Mesendoderm (in vitro differentiated cells): ENCODE data around the gene RBMS3.

Experiments
- DNase-seq: peaks from one replicate; pipeline ENCODE4 v3.0.0; 2013
- H2AK5ac ChIP-seq: 2 replicates; pipeline ENCODE4 v1.6.1; 2013; ENCODE audit warnings: low read length, inconsistent platforms
- H2BK120ac ChIP-seq: 2 replicates; pipeline ENCODE4 v1.6.1; 2013; ENCODE audit warnings: low read depth, mild to moderate bottlenecking, low read length, moderate library complexity, mixed read lengths
- H2BK15ac ChIP-seq: replicated peaks from 2 replicates; pipeline ENCODE4 v1.6.1; 2013; ENCODE audit warnings: low read depth, mild to moderate bottlenecking, moderate library complexity
- H2BK5ac ChIP-seq: 2 replicates; pipeline ENCODE4 v1.6.1; 2013; ENCODE audit warnings: low read length, inconsistent platforms
- H3K18ac ChIP-seq: 2 replicates; pipeline ENCODE4 v1.6.1; 2013; ENCODE audit warnings: mild to moderate bottlenecking, low read length, mixed read lengths
- H3K23ac ChIP-seq: one replicate; pipeline ENCODE4 v1.6.1; 2013; ENCODE audit warnings: low read length
- H3K27ac ChIP-seq: 2 replicates; pipeline ENCODE4 v1.5.1; 2013; ENCODE audit warnings: low read depth, mild to moderate bottlenecking, inconsistent platforms, low read length, moderate library complexity
- H3K27me3 ChIP-seq: 2 replicates; pipeline ENCODE4 v1.6.1; 2013; ENCODE audit warnings: low read length, control low read depth, mild to moderate bottlenecking, inconsistent platforms; ENCODE audit not compliant: insufficient read depth, poor library complexity
- H3K36me3 ChIP-seq: 2 replicates; pipeline ENCODE4 v1.6.1; 2013; ENCODE audit warnings: low read length, inconsistent platforms; ENCODE audit not compliant: control insufficient read depth, insufficient read depth
- H3K4ac ChIP-seq: one replicate; pipeline ENCODE4 v1.6.1; 2013; ENCODE audit warnings: low read depth, mild to moderate bottlenecking, low read length, moderate library complexity
- H3K4me1 ChIP-seq: 2 replicates; pipeline ENCODE4 v1.6.1; 2013; ENCODE audit warnings: low read depth, low read length, inconsistent platforms; ENCODE audit not compliant: control insufficient read depth
- H3K4me2 ChIP-seq: 2 replicates; pipeline ENCODE4 v1.6.1; 2013; ENCODE audit warnings: low read length
- H3K4me3 ChIP-seq: 2 replicates; pipeline ENCODE4 v1.5.1; 2013; ENCODE audit warnings: mild to moderate bottlenecking, low read length
- H3K56ac ChIP-seq: one replicate; pipeline ENCODE4 v1.6.1; 2013; ENCODE audit warnings: low read length
- H3K79me1 ChIP-seq: 2 replicates; pipeline ENCODE4 v1.6.1; 2013; ENCODE audit warnings: low read length, inconsistent platforms
- H3K79me2 ChIP-seq: 2 replicates; pipeline ENCODE4 v1.6.1; 2013; ENCODE audit warnings: mild to moderate bottlenecking, low read length; ENCODE audit not compliant: control insufficient read depth, insufficient read depth
- H3K9ac ChIP-seq: 2 replicates; pipeline ENCODE4 v1.6.1; 2013; ENCODE audit warnings: low read length, inconsistent platforms
- H4K5ac ChIP-seq: one replicate; pipeline ENCODE4 v1.6.1; 2013; ENCODE audit warnings: low read length
- H4K8ac ChIP-seq: one replicate; pipeline ENCODE4 v1.6.1; 2013; ENCODE audit warnings: low read depth, mild to moderate bottlenecking, control low read depth, low read length, moderate library complexity
- WGBS: extraction: QIAGEN DNeasy Blood & Tissue Kit; methylation state at CpG from one replicate; pipeline ENCODE4 v1.1.7; 2013; ENCODE audit warnings: low lambda C conversion rate, missing lambda C conversion rate; ENCODE audit not compliant: insufficient coverage; ENCODE audit errors: extremely low coverage; 5-methylcytosine and 5-hydroxymethylcytosine counted together

The RBMS3 gene

GRCh38 chr3:29952431-29952830 lies 671.6 kb downstream of the RBMS3 start:
- H3K4ac ChIP-seq, result no peak overlapping the region
- H3K56ac ChIP-seq, result no peak overlapping the region
- H2BK5ac ChIP-seq, result no peak overlapping the region
- WGBS, result no CpG with 5 or more reads among the region's 1 CpG
- no peak overlapping the region for H4K8ac ChIP-seq
- H3K79me2 ChIP-seq, result no peaks in the 10 kb centered on the region
- H3K27ac ChIP-seq, result no peak overlapping the region
- no peaks in the 10 kb centered on the region for H3K36me3 ChIP-seq
- no peak overlapping the region for H3K18ac ChIP-seq
- no peak overlapping the region for H3K23ac ChIP-seq
- no peak for DNase-seq
- no peaks in the 10 kb centered on the region for H3K79me1 ChIP-seq
- H3K9ac ChIP-seq, result no peak overlapping the region
- H3K4me1 ChIP-seq, result no peaks in the 10 kb centered on the region
- H2BK15ac ChIP-seq, result no peak overlapping the region
- H3K4me3 ChIP-seq, result no peak overlapping the region
- no peak overlapping the region for H2AK5ac ChIP-seq
- no peak overlapping the region for H2BK120ac ChIP-seq
- no peak overlapping the region for H4K5ac ChIP-seq
- H3K27me3 ChIP-seq, result no peaks in the 10 kb centered on the region
- H3K4me2 ChIP-seq, result no peak overlapping the region

GRCh38 chr3:29955413-29955812 lies 674.5 kb downstream of the RBMS3 start:
- Histone ChIP-seq H3K79me2 (no peaks in the 10 kb centered on the region), H3K79me1 (no peaks in the 10 kb centered on the region), H3K27ac (no peak overlapping the region), H2BK120ac (no peak overlapping the region), H3K23ac (no peak overlapping the region), H3K18ac (no peak overlapping the region), H2BK5ac (no peak overlapping the region), H3K36me3 (no peaks in the 10 kb centered on the region), H4K8ac (no peak overlapping the region), H3K56ac (no peak overlapping the region), H3K4me3 (no peak overlapping the region), H3K9ac (no peak overlapping the region), H4K5ac (no peak overlapping the region), H3K4ac (no peak overlapping the region), H3K4me1 (no peaks in the 10 kb centered on the region), H3K27me3 (no peaks in the 10 kb centered on the region), H3K4me2 (no peak overlapping the region), H2AK5ac (no peak overlapping the region), H2BK15ac (no peak overlapping the region)
- DNase-seq, result no peak
- WGBS, result no CpG with 5 or more reads among the region's 1 CpG

DNA sequence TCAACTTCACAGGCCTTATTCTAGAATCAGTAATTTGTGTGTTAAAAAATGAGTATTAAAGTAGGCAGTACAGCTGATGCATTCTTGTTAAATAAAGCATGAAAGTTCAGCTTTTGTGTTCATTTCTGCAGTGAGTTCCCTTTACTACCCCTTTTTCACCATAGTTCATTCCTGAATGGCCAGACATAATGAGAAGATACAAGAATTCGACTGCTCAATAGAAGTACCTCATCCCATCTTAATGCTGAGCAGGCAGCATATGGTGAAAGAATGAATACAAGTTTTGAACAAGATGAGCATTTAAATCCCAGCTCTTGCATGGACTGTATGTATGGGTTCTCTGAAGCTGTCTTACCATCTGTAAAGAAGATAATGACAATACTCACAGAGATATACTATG lies 677.9 kb downstream of the RBMS3 start:
- no peak overlapping the region for H3K4me2 ChIP-seq
- no peak overlapping the region for H3K56ac ChIP-seq
- no peak overlapping the region for H3K18ac ChIP-seq
- no peak overlapping the region for H3K9ac ChIP-seq
- no peaks in the 10 kb centered on the region for H3K79me1 ChIP-seq
- H2BK120ac ChIP-seq, result no peak overlapping the region
- no peaks in the 10 kb centered on the region for H3K79me2 ChIP-seq
- H3K4ac ChIP-seq, result no peak overlapping the region
- H3K23ac ChIP-seq, result no peak overlapping the region
- no peak overlapping the region for H4K5ac ChIP-seq
- H2AK5ac ChIP-seq, result no peak overlapping the region
- no peak overlapping the region for H2BK5ac ChIP-seq
- no peak overlapping the region for H3K4me3 ChIP-seq
- H4K8ac ChIP-seq, result no peak overlapping the region
- WGBS, result no CpG with 5 or more reads among the region's 1 CpG
- no peak for DNase-seq
- no peaks in the 10 kb centered on the region for H3K27me3 ChIP-seq
- H3K27ac ChIP-seq, result no peak overlapping the region
- no peak overlapping the region for H2BK15ac ChIP-seq
- H3K36me3 ChIP-seq, result no peaks in the 10 kb centered on the region
- no peaks in the 10 kb centered on the region for H3K4me1 ChIP-seq

DNA sequence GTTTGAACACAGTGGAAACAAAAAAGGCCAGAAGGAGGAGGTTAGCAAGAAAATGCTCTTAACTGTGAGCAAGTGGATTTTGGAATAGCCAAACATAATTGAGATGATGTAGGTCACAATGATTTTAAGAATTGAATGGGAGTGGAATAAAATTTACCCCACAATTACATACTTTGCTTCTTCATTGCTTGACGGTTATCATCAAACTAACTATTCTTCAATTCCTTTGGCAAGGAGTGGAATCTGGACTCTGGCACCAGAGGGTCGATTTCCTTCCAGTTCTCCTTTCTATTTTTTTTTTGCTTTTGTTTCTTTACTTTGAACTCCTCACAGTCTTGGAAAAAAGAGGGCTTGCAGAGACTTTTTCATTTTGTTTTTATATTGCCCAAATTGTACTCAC lies 691.0 kb downstream of the RBMS3 start:
- Histone ChIP-seq H3K36me3 (no peaks in the 10 kb centered on the region), H4K8ac (peak overlapping the region; percentile 28), H3K79me2 (no peaks in the 10 kb centered on the region), H3K4me3 (no peak overlapping the region), H3K4me2 (no peak overlapping the region), H3K56ac (no peak overlapping the region), H3K79me1 (no peaks in the 10 kb centered on the region), H2BK120ac (no peak overlapping the region), H2BK15ac (no peak overlapping the region), H3K9ac (no peak overlapping the region), H3K23ac (no peak overlapping the region), H3K4ac (no peak overlapping the region), H3K18ac (no peak overlapping the region), H2BK5ac (no peak overlapping the region), H4K5ac (no peak overlapping the region), H3K27ac (no peak overlapping the region), H3K4me1 (no peaks in the 10 kb centered on the region), H3K27me3 (no peaks in the 10 kb centered on the region), H2AK5ac (no peak overlapping the region)
- DNase-seq, result no peak
- WGBS, result no CpG with 5 or more reads among the region's 2 CpGs

DNA sequence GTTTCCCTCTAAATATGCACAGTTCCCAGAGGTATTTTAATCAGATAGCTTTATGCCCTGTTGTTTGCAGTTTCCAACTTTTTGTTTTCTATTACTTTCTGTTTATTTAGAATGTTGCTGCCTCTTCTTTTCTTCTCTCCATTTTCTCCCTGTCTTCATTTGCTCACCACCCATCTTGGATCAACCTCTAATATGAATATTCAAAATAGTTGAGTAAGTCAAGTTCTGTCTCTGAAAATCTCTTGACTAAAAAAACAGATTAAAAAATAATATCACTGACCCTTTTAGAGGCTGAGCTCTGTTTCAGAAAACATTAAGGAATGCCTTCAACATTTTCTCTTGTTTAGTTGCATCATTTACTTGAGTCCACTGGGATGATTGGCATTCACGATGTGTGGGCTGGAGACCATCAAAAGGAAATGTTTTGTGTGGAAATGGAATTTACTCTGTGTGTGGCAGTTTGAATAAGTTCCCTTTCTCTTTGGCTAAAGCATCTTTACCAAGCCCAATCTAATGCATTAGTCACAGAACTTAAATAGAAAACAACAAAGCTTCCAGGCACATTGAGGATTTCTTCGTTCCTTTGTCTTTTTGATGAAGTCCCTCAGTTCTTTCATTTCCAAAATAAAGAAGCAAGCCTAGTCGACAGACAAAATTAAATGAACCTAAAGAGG lies 691.6 kb downstream of the RBMS3 start:
- Histone ChIP-seq H3K79me2 (no peaks in the 10 kb centered on the region), H3K56ac (no peak overlapping the region), H3K27ac (no peak overlapping the region)

GRCh38 chr3:29973763-29974162 lies 692.9 kb downstream of the RBMS3 start:
- no peak for DNase-seq
- no peak overlapping the region for H3K9ac ChIP-seq
- H2BK120ac ChIP-seq, result no peak overlapping the region
- H3K27ac ChIP-seq, result no peak overlapping the region
- H3K23ac ChIP-seq, result no peak overlapping the region
- no CpG with 5 or more reads among the region's 1 CpG for WGBS
- no peak overlapping the region for H3K56ac ChIP-seq
- H2AK5ac ChIP-seq, result no peak overlapping the region
- H4K8ac ChIP-seq, result no peak overlapping the region
- no peaks in the 10 kb centered on the region for H3K79me2 ChIP-seq
- H2BK15ac ChIP-seq, result no peak overlapping the region
- no peak overlapping the region for H3K4ac ChIP-seq
- H3K4me1 ChIP-seq, result no peaks in the 10 kb centered on the region
- H3K27me3 ChIP-seq, result no peaks in the 10 kb centered on the region
- no peak overlapping the region for H4K5ac ChIP-seq
- no peak overlapping the region for H3K18ac ChIP-seq
- no peak overlapping the region for H3K4me2 ChIP-seq
- H2BK5ac ChIP-seq, result no peak overlapping the region
- H3K4me3 ChIP-seq, result no peak overlapping the region
- no peaks in the 10 kb centered on the region for H3K79me1 ChIP-seq
- H3K36me3 ChIP-seq, result no peaks in the 10 kb centered on the region

More for the DNA sequence above, 691.6 kb downstream of the RBMS3 start:
- H3K9ac ChIP-seq, result no peak overlapping the region
- H4K5ac ChIP-seq, result no peak overlapping the region
- no peak overlapping the region for H2AK5ac ChIP-seq
- no peaks in the 10 kb centered on the region for H3K27me3 ChIP-seq
- no peak overlapping the region for H3K18ac ChIP-seq
- H3K79me1 ChIP-seq, result no peaks in the 10 kb centered on the region
- WGBS, result no CpG with 5 or more reads among the region's 3 CpGs
- H3K4me2 ChIP-seq, result no peak overlapping the region
- H3K4ac ChIP-seq, result no peak overlapping the region
- no peak overlapping the region for H3K4me3 ChIP-seq
- H4K8ac ChIP-seq, result no peak overlapping the region
- no peak overlapping the region for H2BK15ac ChIP-seq
- peak; percentile 4 for DNase-seq
- H3K4me1 ChIP-seq, result no peaks in the 10 kb centered on the region
- H2BK120ac ChIP-seq, result no peak overlapping the region
- H2BK5ac ChIP-seq, result no peak overlapping the region
- no peaks in the 10 kb centered on the region for H3K36me3 ChIP-seq
- no peak overlapping the region for H3K23ac ChIP-seq
